IMR-90 (cell line): Measurements from ENCODE around the gene PRKD2.

Source experiments
- BHLHE40 ChIP-seq: fragments of 150-350 bp; IDR thresholded peaks from 2 replicates; pipeline ENCODE4 v1.6.1; 2016; ENCODE audit warnings: mild to moderate bottlenecking, low read depth, low read length
- CEBPB ChIP-seq: IDR thresholded peaks from 2 replicates; pipeline ENCODE4 v1.6.1; 2012; ENCODE audit warnings: low read depth, low read length, improper control_type of control experiment
- CHD1 ChIP-seq: IDR thresholded peaks from 2 replicates; pipeline ENCODE4 v1.6.1; 2012; ENCODE audit warnings: low read depth, low read length, improper control_type of control experiment
- MAFK ChIP-seq: IDR thresholded peaks from 2 replicates; pipeline ENCODE4 v1.6.1; 2012; ENCODE audit warnings: low read depth, low read length, improper control_type of control experiment
- MAZ ChIP-seq: IDR thresholded peaks from 2 replicates; pipeline ENCODE4 v1.6.1; 2012; ENCODE audit warnings: low read depth, mild to moderate bottlenecking, low read length, improper control_type of control experiment, moderate library complexity, borderline replicate concordance
- MXI1 ChIP-seq: IDR thresholded peaks from 2 replicates; pipeline ENCODE4 v1.6.1; 2012; ENCODE audit warnings: low read depth, mild to moderate bottlenecking, low read length, moderate library complexity, borderline replicate concordance
- NFE2L2 ChIP-seq: fragments of 150-350 bp; IDR thresholded peaks from 2 replicates; pipeline ENCODE4 v1.6.1; 2016; ENCODE audit warnings: low read depth, mild to moderate bottlenecking, low read length
- POLR2A ChIP-seq: IDR thresholded peaks from 2 replicates; pipeline ENCODE4 v1.6.1; 2012; ENCODE audit warnings: mild to moderate bottlenecking, low read depth, low read length
- RAD21 ChIP-seq: IDR thresholded peaks from 2 replicates; pipeline ENCODE4 v1.6.1; 2012; ENCODE audit warnings: low read length, improper control_type of control experiment
- RCOR1 ChIP-seq: IDR thresholded peaks from 2 replicates; pipeline ENCODE4 v1.6.1; 2012; ENCODE audit warnings: mild to moderate bottlenecking, low read length, improper control_type of control experiment; ENCODE audit not compliant: insufficient replicate concordance
- RFX5 ChIP-seq: IDR thresholded peaks from 2 replicates; pipeline ENCODE4 v1.8.0; 2012; ENCODE audit warnings: low read depth, mild to moderate bottlenecking, low read length, moderate library complexity
- SMC3 ChIP-seq: fragments of 150-350 bp; IDR thresholded peaks from 2 replicates; pipeline ENCODE4 v1.6.1; 2016; ENCODE audit warnings: low read depth, mild to moderate bottlenecking, antibody characterized with exemption, low read length, moderate library complexity
- TF ChIP-seq, protein P1 (sequence below): conservative IDR thresholded peaks from 2 replicates; pipeline ENCODE4 v1.5.1; 2012; ENCODE audit warnings: mild to moderate bottlenecking, low read depth, low read length, improper control_type of control experiment
- TF ChIP-seq, protein P2 (sequence below): fragments of 150-350 bp; IDR thresholded peaks from 2 replicates; pipeline ENCODE4 v1.6.1; 2017; ENCODE audit warnings: mild to moderate bottlenecking, antibody characterized with exemption, low read length, low read depth

DNA sequence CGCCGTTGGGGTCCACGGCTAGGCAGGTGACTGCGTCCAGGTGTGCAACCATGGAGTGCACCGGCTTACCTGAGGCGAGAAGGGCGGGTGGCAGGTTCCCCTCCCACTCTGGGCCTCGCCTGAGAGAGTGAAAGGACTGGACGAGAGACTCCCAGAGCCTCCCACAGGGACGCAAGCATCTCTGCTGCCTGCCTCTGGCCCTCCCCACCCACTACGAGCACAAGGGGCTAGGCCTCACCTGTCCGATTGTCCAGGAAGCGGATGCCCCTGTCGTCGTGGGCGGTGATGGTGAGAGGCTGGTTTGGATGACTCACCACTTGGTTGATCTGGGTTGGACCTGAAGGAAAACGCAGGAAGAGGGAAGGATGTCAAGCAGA is 5.1 kb upstream of the PRKD2 start:
- TF ChIP-seq, protein P1, sequence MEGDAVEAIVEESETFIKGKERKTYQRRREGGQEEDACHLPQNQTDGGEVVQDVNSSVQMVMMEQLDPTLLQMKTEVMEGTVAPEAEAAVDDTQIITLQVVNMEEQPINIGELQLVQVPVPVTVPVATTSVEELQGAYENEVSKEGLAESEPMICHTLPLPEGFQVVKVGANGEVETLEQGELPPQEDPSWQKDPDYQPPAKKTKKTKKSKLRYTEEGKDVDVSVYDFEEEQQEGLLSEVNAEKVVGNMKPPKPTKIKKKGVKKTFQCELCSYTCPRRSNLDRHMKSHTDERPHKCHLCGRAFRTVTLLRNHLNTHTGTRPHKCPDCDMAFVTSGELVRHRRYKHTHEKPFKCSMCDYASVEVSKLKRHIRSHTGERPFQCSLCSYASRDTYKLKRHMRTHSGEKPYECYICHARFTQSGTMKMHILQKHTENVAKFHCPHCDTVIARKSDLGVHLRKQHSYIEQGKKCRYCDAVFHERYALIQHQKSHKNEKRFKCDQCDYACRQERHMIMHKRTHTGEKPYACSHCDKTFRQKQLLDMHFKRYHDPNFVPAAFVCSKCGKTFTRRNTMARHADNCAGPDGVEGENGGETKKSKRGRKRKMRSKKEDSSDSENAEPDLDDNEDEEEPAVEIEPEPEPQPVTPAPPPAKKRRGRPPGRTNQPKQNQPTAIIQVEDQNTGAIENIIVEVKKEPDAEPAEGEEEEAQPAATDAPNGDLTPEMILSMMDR: no peak
- no peak for TF ChIP-seq RAD21
- no peak for TF ChIP-seq POLR2A
- TF ChIP-seq BHLHE40: no peak
- TF ChIP-seq, protein P2, sequence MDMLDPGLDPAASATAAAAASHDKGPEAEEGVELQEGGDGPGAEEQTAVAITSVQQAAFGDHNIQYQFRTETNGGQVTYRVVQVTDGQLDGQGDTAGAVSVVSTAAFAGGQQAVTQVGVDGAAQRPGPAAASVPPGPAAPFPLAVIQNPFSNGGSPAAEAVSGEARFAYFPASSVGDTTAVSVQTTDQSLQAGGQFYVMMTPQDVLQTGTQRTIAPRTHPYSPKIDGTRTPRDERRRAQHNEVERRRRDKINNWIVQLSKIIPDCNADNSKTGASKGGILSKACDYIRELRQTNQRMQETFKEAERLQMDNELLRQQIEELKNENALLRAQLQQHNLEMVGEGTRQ: no peak
- no peak for TF ChIP-seq RFX5
- TF ChIP-seq NFE2L2: no peak
- no peak for TF ChIP-seq SMC3
- TF ChIP-seq RCOR1: no peak
- no peak for TF ChIP-seq MXI1
- no peak for TF ChIP-seq CHD1
- TF ChIP-seq CEBPB: no peak
- TF ChIP-seq MAZ: no peak
- TF ChIP-seq MAFK: no peak
